CD8-positive, alpha-beta memory T cell (primary cell): ENCODE measurements around the gene PLEKHA1. TPM values are rescaled to one million over a fixed set of nuclear protein-coding genes. Genes with fewer than 3 reads are reported as not detected.

Source experiments
- CTCF ChIA-PET: fragments of 350-600 bp; sonication (Branson Sonifier 250); formaldehyde crosslinking; loops from one replicate; lab custom pipeline; 2021; ENCODE audit warnings: antibody characterized with exemption; lab: Charles Lee
- POLR2A ChIA-PET: fragments of 350-600 bp; sonication (Branson Sonifier 250); formaldehyde crosslinking; loops from one replicate; lab custom pipeline; 2021; ENCODE audit warnings: antibody characterized with exemption; lab: Charles Lee
- DNase-seq, 5 donors: peaks; one replicate each; pipeline versions ENCODE4 v3.0.0 to v3.0.0-alpha.2; 2020 to 2022; ENCODE audit warnings: mixed read lengths in 1 of 5
- H3K27ac ChIP-seq: one replicate; pipeline ENCODE4 v1.7.0; 2013; ENCODE audit warnings: low read depth, mild to moderate bottlenecking, low read length, moderate library complexity
- H3K27me3 ChIP-seq: 2 replicates; pipeline ENCODE4 v1.7.0; 2013; ENCODE audit warnings: low read length, mild to moderate bottlenecking; ENCODE audit not compliant: insufficient read depth, poor library complexity, severe bottlenecking
- H3K36me3 ChIP-seq: 2 replicates; pipeline ENCODE4 v1.7.0; 2013; ENCODE audit warnings: mild to moderate bottlenecking, low read length, moderate library complexity; ENCODE audit not compliant: insufficient read depth
- H3K4me1 ChIP-seq: 2 replicates; pipeline ENCODE4 v1.7.0; 2013; ENCODE audit warnings: mild to moderate bottlenecking, low read length, moderate library complexity; ENCODE audit not compliant: insufficient read depth
- H3K4me3 ChIP-seq: 2 replicates; pipeline ENCODE4 v1.7.0; 2013; ENCODE audit warnings: mild to moderate bottlenecking, low read length
- H3K9me3 ChIP-seq: 2 replicates; pipeline ENCODE4 v1.7.0; 2013; ENCODE audit warnings: mild to moderate bottlenecking, low read length
- H3K27ac Mint-ChIP-seq, 8 donors: one replicate each; pipeline ENCODE4 v1.8.0; 2020 to 2021; ENCODE audit warnings: mixed read lengths in 8 of 8, mild to moderate bottlenecking in 6 of 8, inconsistent platforms in 3 of 8, moderate library complexity in 3 of 8
- H3K27me3 Mint-ChIP-seq, 2 donors: one replicate each; pipeline ENCODE4 v1.8.0; 2020 to 2021; ENCODE audit warnings: mixed read lengths in 2 of 2, mild to moderate bottlenecking in 1 of 2, moderate library complexity in 1 of 2
- H3K36me3 Mint-ChIP-seq, 3 donors: one replicate each; pipeline ENCODE4 v1.8.0; 2020 to 2021; ENCODE audit warnings: mixed read lengths in 3 of 3, inconsistent platforms in 1 of 3, mild to moderate bottlenecking in 1 of 3
- H3K4me1 Mint-ChIP-seq, 3 donors: one replicate each; pipeline ENCODE4 v1.8.0; 2020 to 2021; ENCODE audit warnings: mixed read lengths in 3 of 3, inconsistent platforms in 1 of 3, mild to moderate bottlenecking in 1 of 3
- H3K4me3 Mint-ChIP-seq, 7 donors: one replicate each; pipeline ENCODE4 v1.8.0; 2020 to 2021; ENCODE audit warnings: mixed read lengths in 7 of 7, mild to moderate bottlenecking in 6 of 7, moderate library complexity in 4 of 7, inconsistent platforms in 2 of 7
- H3K9me3 Mint-ChIP-seq, 5 donors: one replicate each; pipeline ENCODE4 v1.8.0; 2020 to 2022; ENCODE audit warnings: mixed read lengths in 5 of 5, mild to moderate bottlenecking in 3 of 5, moderate library complexity in 2 of 5, inconsistent platforms in 1 of 5
- polyA plus RNA-seq: library from polyadenylated mRNA; unstranded; fragments of 300-500 nt; fragmentation: Illumina TruSeq; gene quantifications from one replicate; pipeline ENCODE4 v1.2.3, GENCODE V29; 2021
- total RNA-seq, 2 experiments: library from RNA; stranded (reverse); gene quantifications; one replicate each; pipeline ENCODE4 v1.2.3, GENCODE V29; 2021

The PLEKHA1 gene
- total and polyA plus RNA-seq, 3 experiments from 2014 or later: 14.5 to 101 (median 16.8) TPM

- Mint-ChIP-seq H3K4me1 (peaks cover 14 to 24% (median 18%) of the 10 kb centered on the region in 3 donors), H3K4me3 (peak overlapping the region in 2 of 7 donors; percentile 16 to 28), H3K36me3 (no peaks in the 10 kb centered on the region), H3K27ac (no peak overlapping the region), H3K27me3 (peaks cover 57 to 71% of the 10 kb centered on the region in 2 donors), H3K9me3 (no peaks in the 10 kb centered on the region)
- H3K27me3 ChIP-seq: peaks cover 36% of the 10 kb centered on the region
- CTCF ChIA-PET: no interaction called here
- H3K27ac ChIP-seq: no peak overlapping the region
- H3K4me1 ChIP-seq: peaks cover 9% of the 10 kb centered on the region
- H3K4me3 ChIP-seq: no peak overlapping the region
- no peaks in the 10 kb centered on the region for H3K9me3 ChIP-seq
- no peak for DNase-seq
- no peaks in the 10 kb centered on the region for H3K36me3 ChIP-seq
- POLR2A ChIA-PET: no interaction called here
These were observed 84.2 kb downstream of the PLEKHA1 start for GRCh38 chr10:122458693-122459092.

GRCh38 chr10:122459561-122460273, 85.2 kb downstream of the PLEKHA1 start:
- H3K9me3 Mint-ChIP-seq: no peaks in the 10 kb centered on the region
- peaks cover 55 to 66% of the 10 kb centered on the region in 2 donors for H3K27me3 Mint-ChIP-seq
- CTCF ChIA-PET: interaction anchor here (0.8 to 1.4 kb wide), 2 partner anchors 106 to 154 kb away, joined by 3 to 5 read pairs; no protein-coding TSS in a partner anchor
- Histone ChIP-seq H3K27ac (no peak overlapping the region), H3K36me3 (no peaks in the 10 kb centered on the region), H3K4me3 (no peak overlapping the region), H3K27me3 (peaks cover 36% of the 10 kb centered on the region), H3K4me1 (peaks cover 9% of the 10 kb centered on the region), H3K9me3 (no peaks in the 10 kb centered on the region)
- peaks cover 14 to 24% (median 18%) of the 10 kb centered on the region in 3 donors for H3K4me1 Mint-ChIP-seq
- H3K4me3 Mint-ChIP-seq: peak overlapping the region in 6 of 7 donors; percentile 16 to 82 (median 44)
- DNase-seq: no peak
- H3K27ac Mint-ChIP-seq: no peak overlapping the region
- POLR2A ChIA-PET: no interaction called here
- no peaks in the 10 kb centered on the region for H3K36me3 Mint-ChIP-seq

- H3K27me3 Mint-ChIP-seq: peaks cover 47 to 58% of the 10 kb centered on the region in 2 donors
- peak overlapping the region; percentile 21 to 85 (median 72) for H3K4me3 Mint-ChIP-seq
- CTCF ChIA-PET: interaction anchor here (1.4 kb wide), 1 partner anchor 105 kb away, joined by 5 read pairs; no protein-coding TSS in a partner anchor
These were observed 86.4 kb downstream of the PLEKHA1 start for GRCh38 chr10:122460891-122461293.

GRCh38 chr10:122461367-122461728, 86.8 kb downstream of the PLEKHA1 start, which contains the start of gene HTRA1:
Gene HTRA1, plus strand, starts transcription at chr10:122461553. Its CDS starts 100 bp downstream, at chr10:122461653.
- Histone ChIP-seq H3K4me1 (peaks cover 9% of the 10 kb centered on the region), H3K27me3 (peaks cover 36% of the 10 kb centered on the region), H3K9me3 (no peaks in the 10 kb centered on the region), H3K4me3 (peak within 1 kb of the TSS; percentile 49), H3K36me3 (no peaks in the 10 kb centered on the region), H3K27ac (no peak within 1 kb of the TSS)
- Mint-ChIP-seq H3K27ac (peak within 1 kb of the TSS in 2 of 8 donors; percentile 14 to 71), H3K36me3 (no peaks in the 10 kb centered on the region), H3K4me1 (peaks cover 14 to 24% (median 19%) of the 10 kb centered on the region in 3 donors), H3K27me3 (peaks cover 44 to 57% of the 10 kb centered on the region in 2 donors), H3K9me3 (no peaks in the 10 kb centered on the region), H3K4me3 (peak within 1 kb of the TSS; percentile 88 to 93 (median 89))
- DNase-seq: no peak
- POLR2A ChIA-PET: no interaction called here
- CTCF ChIA-PET: no interaction called here

More at GRCh38 chr10:122460891-122461293, 86.4 kb downstream of the PLEKHA1 start:
- Mint-ChIP-seq H3K36me3 (no peaks in the 10 kb centered on the region), H3K9me3 (no peaks in the 10 kb centered on the region), H3K4me1 (peaks cover 14 to 24% (median 19%) of the 10 kb centered on the region in 3 donors), H3K27ac (no peak overlapping the region)
- H3K36me3 ChIP-seq: no peaks in the 10 kb centered on the region
- peaks cover 9% of the 10 kb centered on the region for H3K4me1 ChIP-seq
- peaks cover 36% of the 10 kb centered on the region for H3K27me3 ChIP-seq
- no peaks in the 10 kb centered on the region for H3K9me3 ChIP-seq
- H3K4me3 ChIP-seq: no peak overlapping the region
- DNase-seq: no peak
- H3K27ac ChIP-seq: no peak overlapping the region
- POLR2A ChIA-PET: no interaction called here

- Histone ChIP-seq H3K27ac (no peak overlapping the region), H3K4me1 (peaks cover 9% of the 10 kb centered on the region), H3K27me3 (peaks cover 36% of the 10 kb centered on the region), H3K9me3 (no peaks in the 10 kb centered on the region), H3K4me3 (peak overlapping the region; percentile 49), H3K36me3 (no peaks in the 10 kb centered on the region)
- H3K4me3 Mint-ChIP-seq: peak overlapping the region; percentile 88 to 93 (median 89)
- H3K27me3 Mint-ChIP-seq: peaks cover 39 to 54% of the 10 kb centered on the region in 2 donors
- POLR2A ChIA-PET: no interaction called here
- no peak for DNase-seq
- H3K27ac Mint-ChIP-seq: peak overlapping the region in 2 of 8 donors; percentile 14 to 71
- H3K36me3 Mint-ChIP-seq: no peaks in the 10 kb centered on the region
- H3K9me3 Mint-ChIP-seq: no peaks in the 10 kb centered on the region
- H3K4me1 Mint-ChIP-seq: peaks cover 14 to 24% (median 19%) of the 10 kb centered on the region in 3 donors
- CTCF ChIA-PET: no interaction called here
These were observed 87.4 kb downstream of the PLEKHA1 start for GRCh38 chr10:122461729-122462532.

GRCh38 chr10:122462533-122463465, 88.3 kb downstream of the PLEKHA1 start:
- H3K4me1 ChIP-seq: peaks cover 9% of the 10 kb centered on the region
- H3K9me3 ChIP-seq: no peaks in the 10 kb centered on the region
- Mint-ChIP-seq H3K9me3 (no peaks in the 10 kb centered on the region), H3K4me3 (peak overlapping the region; percentile 88 to 93 (median 89)), H3K27ac (peak overlapping the region in 2 of 8 donors; percentile 20 to 71), H3K36me3 (no peaks in the 10 kb centered on the region), H3K27me3 (peaks cover 35 to 47% of the 10 kb centered on the region in 2 donors), H3K4me1 (peaks cover 14 to 24% (median 19%) of the 10 kb centered on the region in 3 donors)
- H3K36me3 ChIP-seq: no peaks in the 10 kb centered on the region
- ChIA-PET CTCF (no interaction called here), POLR2A (interaction anchor here (0.6 kb wide), 1 partner anchor 24 kb away, joined by 3 read pairs; no protein-coding TSS in a partner anchor)
- H3K4me3 ChIP-seq: peak overlapping the region; percentile 49
- H3K27ac ChIP-seq: no peak overlapping the region
- H3K27me3 ChIP-seq: peaks cover 33% of the 10 kb centered on the region
- DNase-seq: no peak
